GM23338 (cell line): ENCODE measurements around the gene RHBDF2. TPM values are rescaled to one million over a fixed set of nuclear protein-coding genes. Genes with fewer than 3 reads are reported as not detected.

Source experiments
- ATAC-seq: fragments of 200-7000 bp; cut with Tn5 transposase; 3 replicates; pipeline ENCODE4 v1.9.1; 2020
- DNase-seq: peaks from one replicate; pipeline ENCODE4 v3.0.0-alpha.2; 2015; ENCODE audit warnings: low spot score
- H2AFZ ChIP-seq: fragments of 200-600 bp; sonication (generic); 2 replicates; pipeline ENCODE4 v1.8.0; 2016; ENCODE audit warnings: antibody characterized with exemption, mild to moderate bottlenecking, moderate library complexity
- H3F3A ChIP-seq: fragments of 200-600 bp; sonication (generic); replicated peaks from 2 replicates; pipeline ENCODE4 v1.8.0; 2017; ENCODE audit warnings: antibody characterized with exemption, mixed run types, low read depth
- H3K27ac ChIP-seq: fragments of 200-600 bp; sonication (generic); 2 replicates; pipeline ENCODE4 v1.6.1; 2016; ENCODE audit warnings: low read depth
- H3K27me3 ChIP-seq: fragments of 200-600 bp; sonication (generic); 2 replicates; pipeline ENCODE4 v1.8.0; 2016; ENCODE audit warnings: mild to moderate bottlenecking, mixed run types, moderate library complexity; ENCODE audit not compliant: insufficient read depth
- H3K36me3 ChIP-seq: fragments of 200-600 bp; sonication (generic); 2 replicates; pipeline ENCODE4 v1.8.0; 2016; ENCODE audit warnings: mild to moderate bottlenecking; ENCODE audit not compliant: insufficient read depth
- H3K4me1 ChIP-seq: fragments of 200-600 bp; sonication (generic); 2 replicates; pipeline ENCODE4 v1.8.0; 2016; ENCODE audit warnings: mild to moderate bottlenecking, moderate library complexity; ENCODE audit not compliant: insufficient read depth
- H3K4me2 ChIP-seq: fragments of 200-600 bp; sonication (generic); 2 replicates; pipeline ENCODE4 v1.7.1; 2017; ENCODE audit warnings: mixed run types
- H3K4me3 ChIP-seq: fragments of 200-600 bp; sonication (generic); 2 replicates; pipeline ENCODE4 v1.6.1; 2016; ENCODE audit warnings: mixed run types
- H3K79me2 ChIP-seq: fragments of 200-600 bp; sonication (generic); replicated peaks from 2 replicates; pipeline ENCODE4 v1.8.0; 2017; ENCODE audit warnings: mild to moderate bottlenecking; ENCODE audit not compliant: insufficient read depth
- H3K9me2 ChIP-seq: fragments of 200-600 bp; sonication (generic); 2 replicates; pipeline ENCODE4 v1.8.0; 2017; ENCODE audit not compliant: insufficient read depth
- H4K20me1 ChIP-seq: fragments of 200-600 bp; sonication (generic); replicated peaks from 2 replicates; pipeline ENCODE4 v1.8.0; 2017; ENCODE audit warnings: mild to moderate bottlenecking; ENCODE audit not compliant: insufficient read depth
- H3K27ac Mint-ChIP-seq: 2 replicates; pipeline ENCODE4 v1.8.0; 2020; ENCODE audit warnings: inconsistent platforms, mild to moderate bottlenecking, moderate library complexity, mixed read lengths
- H3K27me3 Mint-ChIP-seq: 3 replicates; pipeline ENCODE4 v1.8.0; 2022; ENCODE audit warnings: low read depth, mild to moderate bottlenecking, moderate library complexity, mixed read lengths, inconsistent platforms; ENCODE audit not compliant: insufficient read depth, poor library complexity
- H3K36me3 Mint-ChIP-seq: 3 replicates; pipeline ENCODE4 v1.8.0; 2021; ENCODE audit warnings: low read depth, mild to moderate bottlenecking, inconsistent platforms, moderate library complexity, mixed read lengths
- H3K4me1 Mint-ChIP-seq: 3 replicates; pipeline ENCODE4 v1.8.0; 2020; ENCODE audit warnings: mild to moderate bottlenecking, inconsistent platforms, mixed read lengths
- H3K4me3 Mint-ChIP-seq: 3 replicates; pipeline ENCODE4 v1.8.0; 2021; ENCODE audit warnings: moderate library complexity, mild to moderate bottlenecking, inconsistent platforms, mixed read lengths
- H3K9me3 Mint-ChIP-seq: 3 replicates; pipeline ENCODE4 v1.8.0; 2020; ENCODE audit warnings: moderate library complexity, mild to moderate bottlenecking, inconsistent platforms, mixed read lengths
- NANOG ChIP-seq: IDR thresholded peaks from 2 replicates; pipeline ENCODE4 v1.6.1; 2016; ENCODE audit warnings: antibody characterized with exemption, borderline replicate concordance
- ZNF114 ChIP-seq: fragments of 250-450 bp; sonication (Bioruptor Pico); IDR thresholded peaks from 2 replicates; pipeline ENCODE4 v1.5.0; 2020; ENCODE audit warnings: mild to moderate bottlenecking, moderate library complexity
- ZNF462 ChIP-seq: fragments of 250-450 bp; sonication (Bioruptor Pico); IDR thresholded peaks from 2 replicates; pipeline ENCODE4 v1.5.0; 2020; ENCODE audit warnings: mild to moderate bottlenecking, moderate library complexity
- polyA plus RNA-seq: library from polyadenylated mRNA; unstranded; fragments of >200 nt; fragmentation: Nextera tagmentation; extraction: Ambion mirVana; gene quantifications from 2 replicates; pipeline ENCODE4 v1.2.1, GENCODE V29; 2016
- total RNA-seq: library from RNA; depleted of rRNA; stranded (reverse); fragments of >200 nt; shearing (Covaris generic); gene quantifications from 2 replicates; pipeline ENCODE4 v1.2.3, GENCODE V29; 2014
- TF ChIP-seq, protein P1 (sequence below): IDR thresholded peaks from 2 replicates; pipeline ENCODE4 v1.6.1; 2016; ENCODE audit warnings: antibody characterized with exemption
- TF ChIP-seq, protein P2 (sequence below), 2 experiments: fragments of 200-600 bp in 1 of 2; sonication (generic) in 1 of 2; conservative IDR thresholded peaks; 2 replicates each; pipeline versions ENCODE4 v1.5.1 to v1.6.1; 2016 to 2017; ENCODE audit warnings: antibody characterized with exemption in 2 of 2, low read depth in 2 of 2, mild to moderate bottlenecking in 2 of 2, moderate library complexity in 1 of 2

Gene RHBDF2
- total and polyA plus RNA-seq, 2 experiments from 2014 or later, result 9.4 to 29.5 TPM

DNA sequence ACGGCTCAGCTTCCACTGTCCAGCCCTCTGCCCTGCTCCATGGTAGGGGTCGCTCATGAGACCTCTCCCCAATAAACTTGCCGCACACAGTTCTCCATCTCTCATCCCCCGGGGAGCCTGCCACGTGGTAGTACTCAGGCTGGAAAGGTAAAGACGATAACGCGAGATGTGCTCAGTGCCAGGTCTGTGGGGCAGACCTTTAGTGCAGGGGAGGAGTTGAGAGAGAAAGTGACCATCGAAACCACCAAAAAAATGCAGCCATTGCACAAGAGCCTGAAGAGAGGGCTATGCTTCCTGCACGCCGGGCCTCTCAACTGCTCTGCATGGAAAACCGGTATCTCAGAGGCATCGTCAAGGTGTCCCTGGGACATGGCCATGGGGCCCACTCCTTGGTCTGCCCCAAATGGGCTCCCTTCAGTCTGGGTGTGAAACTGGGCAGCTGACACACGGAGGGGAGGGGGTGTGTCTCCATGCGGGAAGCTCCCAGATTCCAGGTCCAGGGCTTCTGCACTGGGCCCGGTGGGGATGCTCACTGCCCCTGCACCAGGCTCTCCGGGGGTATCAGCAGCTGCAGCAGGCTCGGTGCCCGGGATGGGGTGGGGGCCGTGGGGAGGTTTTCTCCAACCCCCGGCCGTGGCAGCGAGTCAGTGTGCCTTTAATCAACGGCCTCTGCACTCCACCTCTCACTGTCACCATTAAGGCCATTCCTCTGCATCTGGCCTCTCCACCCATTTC is 38.5 kb downstream of the RHBDF2 start:
- Histone ChIP-seq H3K4me1 (peaks cover 15% of the 10 kb centered on the region), H3K27me3 (no peaks in the 10 kb centered on the region), H2AFZ (0 out of 2 replicates have a peak overlapping the region, but pooled peaks have one; percentile 59), H3K4me3 (no peak overlapping the region), H3K27ac (no peak overlapping the region), H3K9me2 (no peaks in the 10 kb centered on the region), H3K4me2 (no peak overlapping the region), H3F3A (0 out of 2 replicates have a peak, but pooled peaks cover 6% of the 10 kb centered on the region), H3K79me2 (no peaks in the 10 kb centered on the region), H4K20me1 (no peaks in the 10 kb centered on the region), H3K36me3 (no peaks in the 10 kb centered on the region)
- no peak overlapping the region for H3K4me3 Mint-ChIP-seq
- H3K4me1 Mint-ChIP-seq, result peaks cover 29% of the 10 kb centered on the region; the same call in 2 of the 3 replicates
- no peaks in the 10 kb centered on the region for H3K36me3 Mint-ChIP-seq
- H3K27ac Mint-ChIP-seq, result no peak overlapping the region
- TF ChIP-seq, protein P1, sequence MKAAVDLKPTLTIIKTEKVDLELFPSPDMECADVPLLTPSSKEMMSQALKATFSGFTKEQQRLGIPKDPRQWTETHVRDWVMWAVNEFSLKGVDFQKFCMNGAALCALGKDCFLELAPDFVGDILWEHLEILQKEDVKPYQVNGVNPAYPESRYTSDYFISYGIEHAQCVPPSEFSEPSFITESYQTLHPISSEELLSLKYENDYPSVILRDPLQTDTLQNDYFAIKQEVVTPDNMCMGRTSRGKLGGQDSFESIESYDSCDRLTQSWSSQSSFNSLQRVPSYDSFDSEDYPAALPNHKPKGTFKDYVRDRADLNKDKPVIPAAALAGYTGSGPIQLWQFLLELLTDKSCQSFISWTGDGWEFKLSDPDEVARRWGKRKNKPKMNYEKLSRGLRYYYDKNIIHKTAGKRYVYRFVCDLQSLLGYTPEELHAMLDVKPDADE, result no peak
- TF ChIP-seq, protein P2, sequence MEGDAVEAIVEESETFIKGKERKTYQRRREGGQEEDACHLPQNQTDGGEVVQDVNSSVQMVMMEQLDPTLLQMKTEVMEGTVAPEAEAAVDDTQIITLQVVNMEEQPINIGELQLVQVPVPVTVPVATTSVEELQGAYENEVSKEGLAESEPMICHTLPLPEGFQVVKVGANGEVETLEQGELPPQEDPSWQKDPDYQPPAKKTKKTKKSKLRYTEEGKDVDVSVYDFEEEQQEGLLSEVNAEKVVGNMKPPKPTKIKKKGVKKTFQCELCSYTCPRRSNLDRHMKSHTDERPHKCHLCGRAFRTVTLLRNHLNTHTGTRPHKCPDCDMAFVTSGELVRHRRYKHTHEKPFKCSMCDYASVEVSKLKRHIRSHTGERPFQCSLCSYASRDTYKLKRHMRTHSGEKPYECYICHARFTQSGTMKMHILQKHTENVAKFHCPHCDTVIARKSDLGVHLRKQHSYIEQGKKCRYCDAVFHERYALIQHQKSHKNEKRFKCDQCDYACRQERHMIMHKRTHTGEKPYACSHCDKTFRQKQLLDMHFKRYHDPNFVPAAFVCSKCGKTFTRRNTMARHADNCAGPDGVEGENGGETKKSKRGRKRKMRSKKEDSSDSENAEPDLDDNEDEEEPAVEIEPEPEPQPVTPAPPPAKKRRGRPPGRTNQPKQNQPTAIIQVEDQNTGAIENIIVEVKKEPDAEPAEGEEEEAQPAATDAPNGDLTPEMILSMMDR (conservative IDR thresholded peaks at IDR 0.05; ENCODE audit: low read depth in 2 of 2), result peak in 1 of 2 experiments; percentile 20; a peak in 1 of 4 replicates
- DNase-seq (no peak), ATAC-seq (no peak)
- peaks cover 10% of the 10 kb centered on the region for H3K27me3 Mint-ChIP-seq
- no peaks in the 10 kb centered on the region for H3K9me3 Mint-ChIP-seq

- ATAC-seq (peak; percentile 5), DNase-seq (no peak)
- Histone ChIP-seq H4K20me1 (no peaks in the 10 kb centered on the region), H3K79me2 (no peaks in the 10 kb centered on the region), H3F3A (0 out of 2 replicates have a peak, but pooled peaks cover 6% of the 10 kb centered on the region), H3K27ac (no peak overlapping the region), H3K9me2 (no peaks in the 10 kb centered on the region), H3K27me3 (no peaks in the 10 kb centered on the region), H3K4me2 (no peak overlapping the region), H3K4me3 (no peak overlapping the region), H3K36me3 (no peaks in the 10 kb centered on the region), H2AFZ (peak overlapping the region; percentile 59), H3K4me1 (peaks cover 15% of the 10 kb centered on the region)
- Mint-ChIP-seq H3K9me3 (no peaks in the 10 kb centered on the region), H3K27me3 (peaks cover 11% of the 10 kb centered on the region), H3K4me1 (peaks cover 26% of the 10 kb centered on the region; the same call in 2 of the 3 replicates), H3K4me3 (no peak overlapping the region), H3K27ac (peak overlapping the region; percentile 61), H3K36me3 (no peaks in the 10 kb centered on the region)
- TF ChIP-seq NANOG, result no peak
- TF ChIP-seq, protein P2 (conservative IDR thresholded peaks at IDR 0.05; ENCODE audit: low read depth in 2 of 2), result no peak
- no peak for TF ChIP-seq ZNF462
- no peak for TF ChIP-seq ZNF114 (CRISPR knock-in tag)
Measured at GRCh38 chr17:76461765-76462555, 39.3 kb downstream of the RHBDF2 start.
